CD4-positive, alpha-beta T cell treated with Interleukin-17A for 1 hour (primary cell): ENCODE data around the gene EEFSEC.

Experiments used
- DNase-seq: peaks from one replicate; pipeline ENCODE4 v3.0.0-alpha.2; 2020

EEFSEC gene

DNA sequence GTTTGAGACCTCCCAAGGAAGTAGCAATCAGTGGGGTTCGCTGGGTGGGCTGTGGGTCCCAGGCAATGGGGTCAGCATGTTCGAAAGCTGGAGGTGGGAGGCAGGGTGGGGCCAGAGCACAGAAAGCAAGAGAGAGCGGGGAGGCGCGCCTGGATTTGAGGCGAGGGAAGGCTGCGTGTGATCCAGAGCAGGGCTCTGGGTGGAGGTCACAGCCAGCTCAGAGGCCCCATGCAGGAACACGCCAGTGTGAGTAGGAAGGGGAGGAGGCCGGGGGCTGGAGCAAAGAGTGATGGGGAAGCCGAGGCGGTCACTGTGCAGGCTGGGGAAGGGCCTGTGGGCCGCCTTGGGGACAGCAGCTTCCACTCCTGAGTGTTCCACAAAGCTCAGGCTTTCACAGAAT, 304.7 kb downstream of the EEFSEC start:
- no peak for DNase-seq
